EH (cell line): ENCODE results near the gene PHACTR2.
"Not testable (repeated sequence)": the region's sequence is repeated elsewhere in the genome, so short reads cannot be mapped to it uniquely, and the experiment has no call there.

Experiments
- DNase-seq: peaks from one replicate; pipeline ENCODE4 v3.0.0-alpha.2; 2015; ENCODE audit warnings: low read depth

Gene PHACTR2

DNA sequence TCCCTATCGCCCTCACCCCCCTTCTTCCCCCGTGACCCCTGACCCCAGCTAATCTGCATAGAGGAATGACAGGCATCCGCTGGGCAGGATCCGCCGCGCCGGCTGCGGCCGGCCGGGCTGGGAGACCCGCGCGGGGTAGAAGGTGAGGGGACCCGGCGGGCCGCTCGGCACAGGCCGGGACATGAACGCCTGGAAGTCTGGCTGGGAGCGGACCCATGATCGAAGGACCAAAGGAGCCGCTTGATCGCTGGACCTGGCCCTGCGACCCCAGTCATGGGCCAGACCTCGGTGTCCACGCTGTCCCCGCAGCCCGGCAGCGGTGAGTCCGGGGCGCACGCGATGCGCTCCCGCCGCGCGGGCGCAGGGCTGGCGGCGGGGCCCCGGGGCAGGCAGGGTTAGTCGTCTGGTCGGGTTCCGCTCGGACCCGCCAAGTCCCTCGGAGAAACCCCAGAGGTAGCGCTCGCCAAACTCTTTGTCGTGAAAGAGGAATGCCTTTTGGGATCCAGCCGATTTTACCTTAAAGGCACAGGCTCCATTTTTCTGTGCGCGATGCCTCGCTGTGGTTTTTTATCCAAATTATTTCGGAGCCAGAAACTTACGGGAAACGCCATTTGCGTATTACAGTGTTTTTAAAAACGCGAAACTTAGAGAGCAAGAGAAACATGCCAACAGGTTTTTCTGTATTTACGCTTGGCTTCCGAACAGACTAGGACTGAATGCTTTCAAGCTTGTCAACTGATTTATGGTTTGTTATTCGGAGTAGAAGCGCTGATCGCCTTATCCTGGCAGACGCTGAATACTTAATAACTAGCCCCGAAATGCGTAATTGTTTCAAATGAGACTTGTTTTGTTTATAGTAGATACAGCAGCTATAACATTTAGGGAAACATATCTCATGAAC, at the start of gene PHACTR2:
TSS of gene PHACTR2 (plus strand) at position 75 of the 901 bp plus-strand sequence. CDS start at position 274, 199 bp downstream.
- peak; percentile 81 for DNase-seq

DNA sequence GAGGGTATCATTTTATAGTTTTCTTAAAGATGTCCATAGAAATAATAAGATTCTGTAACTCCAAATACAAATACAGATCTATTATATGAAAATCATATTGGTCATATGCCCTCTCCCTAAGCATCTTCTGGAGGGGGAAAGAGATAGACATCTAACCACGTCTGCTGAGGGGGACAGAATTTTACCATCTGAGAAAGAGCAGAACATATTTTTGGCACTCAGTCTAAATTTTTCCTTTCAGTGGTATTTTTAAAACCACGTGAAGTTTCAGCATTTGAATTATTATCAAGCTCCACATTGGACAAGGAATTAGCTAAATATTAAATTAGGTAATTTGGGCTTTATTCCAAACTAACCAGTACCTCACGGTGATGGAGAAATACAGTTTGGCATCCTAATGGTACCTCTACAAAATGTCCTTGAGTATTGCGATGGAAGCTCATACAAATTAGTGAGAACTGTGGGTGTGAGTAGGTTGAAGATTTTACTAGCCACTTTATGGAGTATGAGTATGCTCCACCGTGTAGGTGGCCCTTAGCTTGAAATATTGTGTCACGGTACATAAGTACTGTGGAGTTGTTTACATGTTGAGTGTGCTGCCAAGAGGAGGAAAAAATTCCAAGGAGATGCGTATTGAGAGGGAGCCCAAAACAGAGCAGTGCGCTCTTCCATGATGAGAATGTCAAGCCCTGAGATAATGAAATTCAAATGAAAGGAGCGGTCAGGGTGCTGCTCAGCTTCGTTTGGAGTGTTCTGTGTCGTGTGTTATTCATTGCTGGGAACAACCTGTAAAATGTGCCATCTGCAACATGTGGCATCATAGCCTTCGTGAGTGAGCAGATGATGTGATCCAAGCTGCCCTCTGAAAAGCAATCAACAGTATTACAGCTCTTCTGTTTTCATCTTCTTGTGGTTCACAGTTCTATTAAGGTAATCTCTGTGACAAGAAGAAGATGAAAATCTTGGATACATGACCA, 48.4 kb upstream of the PHACTR2 start:
- DNase-seq = peak; percentile 77

DNA sequence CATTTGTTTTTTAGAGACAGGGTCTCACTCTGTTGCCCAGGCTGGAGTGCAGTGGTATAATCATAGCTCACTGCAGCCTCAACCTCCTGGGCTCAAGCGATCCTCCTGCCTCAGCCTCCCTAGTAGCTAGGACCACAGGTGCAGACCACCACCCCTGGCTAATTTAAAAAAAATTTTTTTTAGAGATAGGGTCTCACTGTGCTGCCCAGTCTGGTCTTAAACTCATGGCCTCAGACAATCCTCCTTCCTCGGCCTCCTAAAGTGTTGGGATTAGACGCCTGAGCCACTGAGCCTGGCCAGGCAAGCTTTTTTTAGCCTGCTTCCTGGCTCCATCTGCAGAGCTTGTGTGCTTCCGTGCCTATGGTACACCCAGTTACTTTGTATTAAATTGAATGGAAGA, 46.6 kb upstream of the PHACTR2 start:
- DNase-seq = not testable (repeated sequence)

DNA sequence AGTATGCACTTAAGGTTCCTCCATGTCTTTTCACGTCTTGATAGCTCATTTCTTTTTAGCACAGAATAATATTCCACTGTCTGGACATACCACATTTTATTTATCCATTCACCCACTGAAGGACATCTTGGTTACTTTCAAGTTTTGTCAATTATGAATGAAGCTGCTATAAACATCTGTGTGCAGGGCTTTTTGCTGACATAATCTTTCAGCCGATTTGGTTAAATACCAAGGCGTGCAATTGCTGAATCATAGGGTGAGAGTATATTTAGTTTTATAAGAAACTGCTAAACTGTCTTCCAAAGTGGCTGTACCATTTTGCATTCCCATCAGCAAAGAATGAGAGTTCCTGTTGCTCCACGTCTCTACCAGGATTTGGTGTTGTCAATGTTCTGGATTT, 44.9 kb upstream of the PHACTR2 start:
- no peak for DNase-seq

DNA sequence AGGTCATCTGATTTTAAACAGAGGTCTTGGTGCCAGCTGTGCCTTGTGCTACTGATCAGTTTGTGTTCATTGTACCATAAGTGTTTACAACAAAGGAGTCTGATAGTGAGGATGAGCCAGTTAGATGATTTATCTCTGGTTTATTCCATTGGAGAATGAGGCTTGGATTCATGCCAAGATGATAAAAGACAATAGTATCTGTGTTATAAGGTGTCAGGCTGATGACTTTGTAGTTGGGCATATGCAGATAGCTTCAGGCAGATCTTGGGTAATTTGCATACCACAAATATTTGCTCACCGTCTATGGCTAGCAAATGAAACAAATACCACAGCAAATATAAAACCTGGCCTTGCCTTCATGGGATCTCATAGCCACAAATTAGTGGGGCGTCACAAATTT, 43.3 kb upstream of the PHACTR2 start:
- peak; percentile 41 for DNase-seq

DNA sequence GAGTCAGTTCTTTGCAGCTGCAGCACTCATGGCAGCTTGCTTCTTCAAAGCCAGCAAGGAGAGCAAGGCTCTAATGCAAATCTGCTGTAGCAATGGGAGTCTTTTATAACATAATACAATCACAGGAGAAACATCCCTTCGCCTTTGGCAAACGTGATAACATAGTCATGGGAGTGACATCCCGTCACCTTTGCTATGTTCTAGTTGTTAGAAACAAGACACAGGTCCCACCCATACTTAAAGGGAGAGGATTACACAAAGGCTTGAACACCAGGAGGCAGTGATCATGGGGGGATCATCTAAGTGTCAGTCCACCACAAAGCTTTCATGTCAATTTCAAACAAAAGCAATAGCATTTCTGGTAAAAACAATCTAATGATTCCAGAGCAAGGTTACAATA, 40.1 kb upstream of the PHACTR2 start:
- DNase-seq = no peak

DNA sequence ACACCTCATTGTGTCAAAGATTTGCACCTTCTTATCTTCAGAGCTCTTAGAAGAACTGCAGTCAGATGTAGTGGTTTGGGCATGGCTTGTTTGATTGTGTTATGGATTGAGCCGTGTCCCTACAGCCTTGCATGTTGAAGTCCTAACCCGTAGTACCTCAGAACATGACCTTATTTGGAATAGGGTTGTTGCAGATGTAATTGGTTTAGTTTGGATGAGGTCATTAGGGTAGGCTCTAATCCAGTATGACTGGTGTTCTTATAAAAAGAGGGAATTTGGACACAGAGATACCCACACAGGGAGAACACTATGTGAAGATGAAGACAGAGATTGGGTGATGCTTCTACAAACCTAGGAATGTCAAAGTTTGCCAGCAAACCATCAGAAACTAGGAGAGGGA, 35.4 kb upstream of the PHACTR2 start:
- DNase-seq = peak; percentile 17

DNA sequence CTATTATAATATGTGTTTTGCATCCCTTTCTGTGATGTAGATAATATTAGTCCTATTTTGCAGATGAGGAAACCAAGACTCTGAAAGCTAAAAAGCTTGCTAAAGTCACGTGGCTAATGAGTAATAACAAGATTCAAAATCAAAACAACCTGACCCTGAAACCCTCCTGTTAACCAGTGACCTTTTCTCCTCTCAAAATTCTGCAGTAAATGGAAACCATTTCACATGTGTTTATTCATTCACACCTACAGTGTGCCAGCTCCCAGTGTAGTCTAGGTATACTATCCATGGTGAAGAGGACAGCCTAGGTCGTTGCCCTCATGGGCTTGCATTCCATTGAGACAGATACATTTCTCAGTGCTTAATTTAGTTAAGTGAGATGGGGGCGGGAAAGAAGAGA, 30.6 kb upstream of the PHACTR2 start:
- no peak for DNase-seq

DNA sequence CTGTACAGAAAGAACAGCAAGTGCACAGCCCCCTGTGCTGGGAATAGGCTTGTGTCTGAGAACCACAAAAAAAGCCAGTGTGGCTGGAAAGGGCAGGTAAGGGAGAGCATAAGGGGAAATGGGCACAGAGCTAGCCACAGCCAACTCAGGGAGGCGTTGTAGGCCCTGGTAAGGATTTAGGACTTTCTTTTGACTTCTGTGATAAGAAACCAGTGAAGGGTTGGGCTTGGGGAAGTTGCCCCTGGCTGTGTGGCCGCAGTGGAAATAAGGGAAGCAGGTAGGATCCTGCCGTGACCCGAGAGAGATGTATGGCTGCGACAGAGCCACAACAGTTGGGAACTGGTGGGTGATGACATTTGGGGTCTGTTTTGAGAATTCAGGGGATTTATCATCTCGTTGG, 30.0 kb upstream of the PHACTR2 start:
- no peak for DNase-seq

DNA sequence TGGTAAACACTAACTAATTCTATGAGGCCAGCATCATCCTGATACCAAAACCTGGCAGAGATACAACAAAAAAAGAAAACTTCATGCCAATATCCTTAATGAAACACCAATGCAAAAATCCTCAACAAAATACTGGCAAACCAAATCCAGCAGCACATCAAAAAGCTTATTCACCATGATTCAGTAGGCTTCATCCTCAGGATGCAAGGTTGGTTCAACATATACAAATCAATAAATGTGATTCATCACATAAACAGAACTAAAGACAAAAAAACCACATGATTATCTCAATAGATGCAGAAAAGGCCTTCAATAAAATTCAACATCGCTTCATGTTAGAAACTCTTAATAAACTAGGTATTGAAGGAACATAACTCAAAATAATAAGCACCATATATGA, 28.4 kb upstream of the PHACTR2 start:
- not testable (repeated sequence) for DNase-seq

DNA sequence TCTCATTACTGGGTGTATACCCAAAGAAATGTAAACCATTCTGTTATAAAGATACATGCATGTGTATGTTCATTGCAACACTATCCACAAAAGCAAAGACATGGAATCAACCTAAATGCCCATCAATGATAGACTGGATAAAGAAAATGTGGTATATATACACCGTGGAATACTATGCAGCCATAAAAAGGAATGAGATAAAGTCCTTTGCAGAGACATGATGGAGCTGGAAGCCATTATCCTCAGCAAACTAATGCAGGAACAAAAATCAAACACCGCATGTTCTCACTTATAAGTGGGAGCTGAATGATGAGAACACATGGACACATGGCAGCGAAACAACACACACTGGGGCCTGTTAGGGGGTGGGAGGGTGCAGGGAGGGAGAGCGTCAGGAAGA, 26.4 kb upstream of the PHACTR2 start:
- not testable (repeated sequence) for DNase-seq

DNA sequence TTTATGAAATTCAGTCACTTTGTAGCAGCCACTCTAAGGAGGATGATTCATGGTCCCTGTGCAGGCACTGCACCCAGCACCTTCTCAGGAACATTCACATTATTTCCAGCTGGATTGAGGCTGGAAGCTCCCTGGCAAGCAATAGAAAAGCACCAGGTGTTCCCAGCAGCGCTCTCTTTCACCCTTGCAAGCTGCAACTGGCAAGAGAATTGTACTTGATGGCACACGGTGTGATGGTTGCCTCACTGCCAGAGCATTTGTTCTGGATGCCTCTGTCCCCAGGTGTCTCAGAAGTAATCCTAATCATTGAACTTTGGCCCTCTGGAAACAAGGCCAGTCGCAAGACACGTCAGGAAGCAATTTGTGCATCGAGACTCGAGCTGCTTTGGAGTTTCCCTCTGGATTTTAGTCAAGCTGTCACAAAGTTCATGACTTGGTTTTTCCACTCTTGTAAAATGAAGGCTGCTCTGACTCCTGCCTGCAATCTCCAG, 24.9 kb upstream of the PHACTR2 start:
- no peak for DNase-seq

DNA sequence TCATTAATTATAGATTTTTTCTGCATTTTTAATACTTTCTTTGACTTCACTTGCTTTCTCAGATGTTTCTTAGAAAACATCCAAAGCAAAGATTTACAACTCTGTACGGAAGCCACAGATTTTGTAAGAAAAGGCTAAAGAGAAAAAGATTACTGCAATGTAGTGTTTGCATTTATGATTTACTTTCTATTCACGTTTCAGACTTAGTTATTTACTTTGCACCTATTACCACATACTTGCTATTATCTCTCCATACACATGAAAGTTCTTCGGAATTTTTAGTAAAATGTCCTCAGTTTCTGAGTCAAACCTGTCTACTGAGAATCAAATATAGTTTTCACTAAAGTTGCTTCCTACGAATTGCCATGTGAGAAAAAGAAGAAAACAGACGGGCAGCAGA, 22.2 kb upstream of the PHACTR2 start:
- DNase-seq = no peak

DNA sequence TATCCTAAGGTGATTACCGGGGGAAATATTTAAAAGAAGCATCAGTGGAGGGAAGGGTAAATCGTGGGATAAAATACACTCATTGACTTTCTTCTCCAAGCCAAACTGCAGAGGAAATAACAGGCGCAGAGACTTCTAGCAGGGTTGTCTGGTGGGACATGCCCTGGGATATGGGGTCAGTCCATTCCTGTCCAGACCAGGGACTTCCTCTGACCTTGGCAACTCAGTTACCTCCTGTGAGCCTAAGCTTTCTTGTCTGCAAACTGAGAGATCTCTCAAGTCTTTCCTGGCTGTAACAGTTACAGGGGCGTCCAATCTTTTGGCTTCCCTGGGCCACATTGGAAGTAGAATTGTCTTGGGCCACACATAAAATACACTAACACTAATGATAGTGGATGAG, 21.7 kb upstream of the PHACTR2 start:
- DNase-seq = no peak

DNA sequence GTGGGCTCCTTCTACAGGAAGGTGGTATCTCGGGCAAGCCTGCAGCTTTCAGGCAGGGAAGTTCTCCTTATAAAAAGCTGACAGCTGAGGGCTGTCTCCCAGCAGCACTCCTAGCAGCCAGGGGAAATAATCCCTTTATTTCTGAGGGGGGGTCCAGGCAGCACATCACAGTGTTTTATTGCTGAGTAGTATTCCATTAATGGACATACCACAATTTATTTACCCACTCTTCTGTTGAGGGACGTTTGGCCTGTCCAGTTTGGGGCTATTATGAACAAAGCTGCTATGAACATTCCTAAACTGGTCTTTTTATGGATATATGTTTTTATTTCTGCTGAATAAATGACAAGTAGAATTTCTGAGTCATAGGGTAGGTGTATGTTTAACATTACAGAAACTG, 20.0 kb upstream of the PHACTR2 start:
- no peak for DNase-seq

DNA sequence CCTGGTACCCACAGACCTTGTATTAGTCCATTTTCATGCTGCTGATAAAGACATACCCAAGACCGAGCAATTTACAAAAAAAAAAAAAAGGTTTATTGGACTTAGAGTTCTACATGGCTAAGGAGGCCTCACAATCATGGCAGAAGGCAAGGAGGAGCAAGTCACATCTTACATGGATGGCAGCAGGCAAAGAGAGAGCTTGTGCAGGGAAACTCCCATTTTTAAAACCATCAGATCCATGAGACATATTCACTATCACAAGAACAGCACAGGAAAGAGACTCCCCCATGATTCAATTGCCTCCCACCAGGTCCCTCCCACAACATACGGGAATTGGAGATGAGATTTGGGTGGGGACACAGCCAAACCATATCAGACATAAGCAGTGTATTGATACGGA, 17.6 kb upstream of the PHACTR2 start:
- DNase-seq = not testable (repeated sequence)

DNA sequence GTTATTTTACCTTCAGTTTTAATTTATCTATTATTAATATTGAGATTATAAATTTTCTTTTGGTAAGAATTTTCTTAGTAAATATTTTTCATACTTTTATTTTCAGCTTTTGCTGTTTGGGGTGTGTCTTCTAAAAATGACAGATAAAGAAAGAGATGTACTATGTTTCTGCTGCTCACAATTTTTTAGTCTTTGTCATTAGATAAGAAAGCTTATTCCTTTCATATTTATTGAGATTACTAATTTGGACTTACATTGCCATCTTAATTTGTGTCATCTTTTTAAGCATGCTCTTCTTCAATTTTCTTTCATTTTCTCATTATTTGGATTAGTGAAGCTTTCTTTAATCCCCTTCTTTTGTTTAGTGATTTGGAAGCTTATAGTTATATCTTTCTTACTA, 13.6 kb upstream of the PHACTR2 start:
- no peak for DNase-seq

DNA sequence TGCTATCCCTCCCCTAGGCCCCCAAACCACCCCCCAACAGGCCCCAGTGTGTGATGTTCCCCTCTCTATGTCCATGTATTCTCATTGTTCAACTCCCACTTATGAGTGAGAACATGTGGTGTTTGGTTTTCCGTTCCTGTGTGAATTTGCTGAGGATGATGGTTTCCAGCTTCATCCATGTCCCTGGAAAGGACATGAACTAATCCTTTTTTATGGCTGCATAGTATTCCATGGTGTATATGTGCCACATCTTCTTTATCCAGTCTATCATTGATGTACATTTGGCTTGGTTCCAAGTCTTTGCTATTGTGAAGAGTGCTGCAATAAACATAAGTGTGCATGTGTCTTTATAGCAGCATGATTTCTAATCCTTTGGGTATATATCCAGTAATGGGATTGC, 11.8 kb upstream of the PHACTR2 start:
- not testable (repeated sequence) for DNase-seq

DNA sequence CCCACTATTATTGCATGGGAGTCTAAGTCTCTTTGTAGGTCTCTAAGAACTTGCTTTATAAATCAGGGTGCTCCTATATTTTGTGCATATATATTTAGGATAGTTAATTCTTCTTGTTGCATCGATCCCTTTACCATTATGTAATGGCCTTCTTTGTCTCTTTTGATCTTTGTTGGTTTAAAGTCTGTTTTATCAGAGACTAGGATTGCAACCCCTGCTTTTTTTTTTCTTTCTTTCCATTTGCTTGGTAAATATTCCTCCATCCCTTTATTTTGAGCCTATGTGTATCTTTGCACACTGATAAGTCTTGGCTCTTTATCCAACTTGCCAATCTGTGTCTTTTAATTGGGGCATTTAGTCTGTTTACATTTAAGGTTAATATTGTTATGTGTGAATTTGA, 8.3 kb upstream of the PHACTR2 start:
- not testable (repeated sequence) for DNase-seq

DNA sequence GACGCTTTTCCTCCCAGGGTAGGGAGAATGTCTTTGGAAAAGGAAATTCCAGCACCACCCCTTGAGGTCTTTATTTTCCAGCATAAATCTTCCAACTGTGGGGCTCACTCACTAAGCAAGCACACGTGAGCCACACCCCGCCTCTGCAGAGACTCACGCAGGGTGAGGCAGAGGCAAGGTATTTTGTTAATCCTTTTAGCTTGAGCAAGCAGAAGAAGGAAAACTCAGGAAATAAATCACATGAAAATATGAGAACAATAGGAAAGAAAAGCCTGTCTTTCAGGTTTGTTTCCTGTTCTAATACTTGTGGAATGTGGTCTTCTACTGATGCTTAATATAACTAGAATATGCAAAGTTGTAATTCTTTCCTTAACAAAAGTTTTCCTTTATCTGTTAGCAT, 4.1 kb upstream of the PHACTR2 start:
- peak; percentile 70 for DNase-seq

DNA sequence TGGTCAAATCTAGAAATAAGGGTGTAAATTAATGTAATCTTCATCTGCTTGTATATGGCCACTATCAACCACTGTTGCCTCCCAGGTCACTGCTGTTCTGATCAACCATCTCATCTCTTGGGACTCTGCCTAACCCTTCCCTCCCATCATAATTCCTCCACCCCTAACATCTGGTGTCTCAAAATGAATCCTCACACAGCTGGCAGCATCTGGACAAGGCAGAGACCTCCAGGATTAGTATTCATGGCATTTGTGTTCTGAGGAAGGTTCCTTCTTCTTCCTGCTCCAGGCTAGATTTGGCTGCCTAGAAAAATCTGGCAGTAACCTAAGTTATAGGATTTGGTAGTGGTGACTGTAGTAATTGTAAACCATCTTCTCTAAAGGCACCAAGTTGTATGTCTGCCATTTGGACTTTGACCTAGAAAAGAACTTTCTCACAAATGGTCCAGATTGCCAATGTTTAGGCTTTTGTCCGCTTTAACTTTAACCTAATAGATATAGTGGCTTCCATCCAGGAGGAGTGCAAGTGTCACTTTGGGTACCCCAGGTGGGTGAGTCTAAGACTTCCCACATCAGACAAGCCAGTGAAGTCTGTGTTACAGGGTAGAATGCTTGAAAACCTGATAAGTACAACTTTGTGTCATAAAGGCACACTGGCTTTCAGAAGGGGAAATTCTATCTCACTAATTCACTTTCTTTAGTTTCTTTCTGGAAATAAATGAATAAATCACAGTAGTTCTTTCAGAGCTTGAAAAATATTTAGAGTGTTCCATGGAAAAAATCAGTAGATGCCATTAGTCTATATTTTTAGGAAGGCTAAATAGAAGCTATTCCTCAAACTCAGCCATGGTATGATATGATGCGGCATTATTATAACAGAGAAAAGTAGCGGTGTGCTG, 3.0 kb upstream of the PHACTR2 start:
- DNase-seq = no peak
